GM19035 (cell line): ENCODE data around the gene BCKDK.

Source experiments
- ATAC-seq: cut with Tn5 transposase; IDR thresholded peaks from one replicate; pipeline ENCODE4 v1.9.1; 2021; ENCODE audit not compliant: unreplicated experiment

BCKDK gene

GRCh38 chr16:31080035-31080629, 28.1 kb upstream of the BCKDK start:
- ATAC-seq, result no peak

GRCh38 chr16:31080756-31081419, 27.3 kb upstream of the BCKDK start:
- no peak for ATAC-seq

GRCh38 chr16:31081428-31082351, 26.5 kb upstream of the BCKDK start:
- no peak for ATAC-seq

- ATAC-seq, result no peak
Observed at GRCh38 chr16:31082368-31083045, 25.7 kb upstream of the BCKDK start.

- ATAC-seq, result no peak
Observed at GRCh38 chr16:31083081-31083480, 25.1 kb upstream of the BCKDK start.

- no peak for ATAC-seq
Observed at GRCh38 chr16:31083556-31083955, 24.6 kb upstream of the BCKDK start.

GRCh38 chr16:31083981-31084380, 24.2 kb upstream of the BCKDK start:
- no peak for ATAC-seq

GRCh38 chr16:31084584-31085302, 23.4 kb upstream of the BCKDK start:
- no peak for ATAC-seq

GRCh38 chr16:31085411-31085810, 22.8 kb upstream of the BCKDK start:
- no peak for ATAC-seq

- no peak for ATAC-seq
Observed at GRCh38 chr16:31085873-31086628, 22.1 kb upstream of the BCKDK start.

GRCh38 chr16:31086629-31086906, 21.6 kb upstream of the BCKDK start:
- ATAC-seq, result no peak

- no peak for ATAC-seq
Observed at GRCh38 chr16:31087481-31087880, 20.7 kb upstream of the BCKDK start.

GRCh38 chr16:31087971-31088370, 20.2 kb upstream of the BCKDK start:
- ATAC-seq, result no peak

GRCh38 chr16:31088459-31089183, 19.6 kb upstream of the BCKDK start, which contains the start of gene PRSS53:
PRSS53 (minus strand) TSS chr16:31088943; CDS start chr16:31088809, 134 bp downstream.
- no peak for ATAC-seq

GRCh38 chr16:31089199-31089598, 19.0 kb upstream of the BCKDK start:
- ATAC-seq, result no peak

GRCh38 chr16:31090540-31090939, 17.6 kb upstream of the BCKDK start:
- ATAC-seq, result no peak

GRCh38 chr16:31092330-31092729, 15.9 kb upstream of the BCKDK start:
- no peak for ATAC-seq

GRCh38 chr16:31093132-31093703, 15.0 kb upstream of the BCKDK start:
- no peak for ATAC-seq

GRCh38 chr16:31094088-31094423, 14.1 kb upstream of the BCKDK start:
- no peak for ATAC-seq
